GM19193 (cell line): ENCODE data around the gene PEX3.

Experiments
- POLR2A ChIP-seq: IDR thresholded peaks from 4 replicates; pipeline ENCODE4 v1.6.1; 2011; ENCODE audit not compliant: insufficient read depth, insufficient read length; ENCODE audit errors: extremely low read depth

Gene PEX3

DNA sequence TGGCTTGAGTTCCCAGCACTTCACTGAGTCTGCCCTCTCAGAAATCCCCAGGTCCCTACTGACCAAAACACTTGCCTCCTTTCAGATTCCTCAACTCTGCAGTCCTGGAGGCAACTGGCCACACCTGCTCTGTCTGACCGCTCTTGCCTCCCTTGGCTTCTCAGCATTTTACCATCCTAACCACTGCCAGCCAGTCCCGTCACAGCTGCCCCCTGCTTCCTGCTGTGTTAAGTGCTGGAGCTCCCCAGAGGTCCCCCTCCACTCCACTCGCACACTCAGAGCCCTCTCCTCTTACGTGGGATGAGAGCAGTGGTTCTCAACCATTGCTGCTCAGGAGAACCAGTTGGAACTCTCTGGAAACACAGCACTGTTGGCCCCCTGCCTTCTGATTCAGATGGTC lies 20.6 kb upstream of the PEX3 start:
- no peak for TF ChIP-seq POLR2A

GRCh38 chr6:143431226-143431625 lies 19.4 kb upstream of the PEX3 start:
- no peak for TF ChIP-seq POLR2A

DNA sequence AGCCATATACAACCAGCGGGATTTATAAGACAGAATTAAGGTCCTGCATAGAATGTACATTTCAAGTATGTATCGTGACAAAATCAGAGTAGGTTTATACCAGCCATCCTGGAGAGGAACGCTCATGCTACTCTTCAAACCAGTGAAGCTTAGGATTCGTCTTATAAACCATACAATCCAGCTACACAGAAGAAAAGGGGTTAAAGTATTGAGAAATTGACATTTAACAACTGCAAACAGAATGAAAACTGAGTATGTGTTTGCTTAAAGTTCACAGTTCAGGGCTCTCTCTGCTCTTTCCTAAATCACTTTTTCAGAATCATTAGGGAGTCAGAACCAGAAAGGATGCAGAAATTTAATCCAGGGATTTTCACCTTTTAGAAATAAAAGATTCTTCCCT lies 18.0 kb upstream of the PEX3 start:
- TF ChIP-seq POLR2A, result no peak

- no peak for TF ChIP-seq POLR2A
These were observed 9.6 kb upstream of the PEX3 start for GRCh38 chr6:143441010-143441409.

DNA sequence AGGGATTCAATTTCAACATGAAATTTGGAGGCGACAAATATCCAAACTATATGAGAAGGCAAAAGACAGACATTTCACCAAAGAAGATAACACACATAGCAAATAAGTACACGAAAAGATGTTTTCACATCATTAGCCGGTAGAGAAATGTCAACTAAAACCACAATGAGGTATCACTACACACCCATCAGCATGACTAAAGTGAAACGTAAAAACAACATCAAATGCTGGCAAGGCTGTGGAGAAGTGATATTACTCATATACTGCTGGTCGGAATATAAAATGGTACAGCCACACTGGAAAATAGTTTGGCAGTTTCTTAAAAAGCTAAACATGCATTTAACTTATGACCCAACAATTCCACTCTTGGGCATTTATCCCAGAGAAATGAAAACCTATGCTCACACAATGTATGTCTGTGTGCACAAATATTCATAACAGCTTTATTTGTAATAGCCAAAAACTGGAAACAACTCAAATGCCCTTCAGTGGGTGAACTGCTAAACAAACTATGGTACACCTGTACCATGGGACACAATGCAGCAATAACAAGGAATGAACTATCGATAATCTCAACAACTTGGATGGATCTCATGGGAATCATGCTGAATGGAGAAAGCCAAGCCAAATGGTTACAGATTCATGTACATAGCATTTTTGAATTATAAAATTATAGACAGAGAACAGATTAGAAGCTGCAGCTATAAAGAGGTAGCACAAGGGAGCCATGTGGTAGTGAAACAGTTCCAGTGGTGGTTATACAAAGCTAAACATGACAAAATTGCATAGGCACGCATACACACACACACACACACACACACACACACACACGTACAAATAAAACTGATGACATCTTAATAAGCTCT lies 8.7 kb upstream of the PEX3 start:
- TF ChIP-seq POLR2A, result no peak

DNA sequence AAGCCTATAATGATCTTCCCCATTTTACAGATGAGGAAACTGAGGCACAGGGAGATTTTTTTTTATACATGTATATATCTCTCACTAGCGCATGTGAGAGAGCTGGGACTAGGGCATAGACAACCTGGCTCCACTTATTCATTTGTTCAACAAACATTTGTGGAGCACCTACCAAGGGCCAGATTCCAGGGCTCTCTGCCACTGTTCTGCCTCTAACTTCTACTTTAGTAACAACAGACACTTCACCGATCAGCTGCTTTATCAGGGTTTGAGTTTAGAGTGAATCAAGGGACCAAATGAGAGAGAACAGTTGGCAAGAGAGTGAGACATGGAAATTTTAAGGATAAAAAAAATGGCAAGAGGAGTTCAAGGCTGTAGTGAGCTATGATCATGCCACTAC lies 7.5 kb upstream of the PEX3 start:
- TF ChIP-seq POLR2A, result no peak

DNA sequence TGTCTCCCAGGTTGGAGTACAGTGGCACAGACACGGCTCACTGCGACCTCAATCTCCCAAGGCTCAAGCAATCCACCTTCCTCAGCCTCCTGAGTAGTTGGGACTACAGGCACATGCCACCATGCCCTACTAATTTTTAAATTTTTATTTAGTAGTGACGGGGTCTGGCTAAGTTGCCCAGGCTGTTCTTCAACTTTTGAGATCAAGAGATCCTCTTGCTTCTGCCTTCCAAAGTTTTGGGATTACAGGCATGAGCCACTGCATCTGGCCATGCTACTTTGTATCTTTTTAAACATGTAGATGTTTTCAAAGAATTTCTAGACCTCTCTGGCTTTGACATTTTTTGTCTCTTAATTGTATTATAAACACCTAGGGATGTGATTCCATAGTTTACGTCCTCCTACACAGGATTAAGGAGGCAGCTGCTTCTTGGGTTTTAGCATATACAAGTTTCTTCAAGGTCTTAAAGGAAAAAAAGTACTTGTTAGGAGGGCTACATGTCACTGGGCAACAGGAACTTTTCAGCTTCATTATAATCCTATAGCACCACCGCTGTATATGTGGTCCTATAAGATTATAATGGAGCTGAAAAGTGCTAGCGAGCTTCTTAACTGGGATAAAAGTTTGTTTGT lies 1.4 kb upstream of the PEX3 start:
- no peak for TF ChIP-seq POLR2A

DNA sequence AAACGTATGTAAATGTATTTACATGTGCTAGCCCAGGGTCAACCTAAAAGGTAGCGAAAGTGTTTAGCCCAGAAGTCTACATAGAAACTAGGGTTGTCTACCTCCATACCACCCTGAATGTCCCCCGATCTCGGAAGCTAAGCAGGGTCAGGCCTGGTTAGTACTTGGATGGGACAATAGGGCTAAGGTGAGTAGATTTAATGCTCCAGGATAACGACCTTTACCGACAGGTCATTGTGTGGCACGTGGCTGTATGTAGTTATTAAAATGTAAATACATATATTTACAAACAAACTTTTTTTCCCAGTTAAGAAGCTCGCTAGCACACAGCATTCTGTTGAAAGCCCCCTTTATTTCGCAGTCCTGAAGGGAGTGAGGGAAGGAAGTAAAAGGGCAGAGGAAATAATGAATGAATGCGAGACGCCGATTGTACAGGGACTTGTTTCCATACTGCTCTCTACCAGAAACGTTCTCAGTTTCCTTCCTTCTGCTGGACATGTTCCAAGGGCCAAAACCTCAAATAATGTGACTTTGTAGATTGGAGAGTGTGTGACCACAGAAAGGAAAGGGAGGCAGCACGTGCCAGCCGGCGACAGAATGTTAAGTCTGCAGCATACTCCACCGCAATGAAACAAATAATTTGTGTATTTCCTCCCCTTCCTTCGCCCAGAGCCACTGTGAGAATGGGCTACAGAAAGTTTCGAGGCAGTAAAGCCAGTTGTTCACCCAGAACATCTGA lies 722 bp upstream of the PEX3 start:
- TF ChIP-seq POLR2A, result no peak

DNA sequence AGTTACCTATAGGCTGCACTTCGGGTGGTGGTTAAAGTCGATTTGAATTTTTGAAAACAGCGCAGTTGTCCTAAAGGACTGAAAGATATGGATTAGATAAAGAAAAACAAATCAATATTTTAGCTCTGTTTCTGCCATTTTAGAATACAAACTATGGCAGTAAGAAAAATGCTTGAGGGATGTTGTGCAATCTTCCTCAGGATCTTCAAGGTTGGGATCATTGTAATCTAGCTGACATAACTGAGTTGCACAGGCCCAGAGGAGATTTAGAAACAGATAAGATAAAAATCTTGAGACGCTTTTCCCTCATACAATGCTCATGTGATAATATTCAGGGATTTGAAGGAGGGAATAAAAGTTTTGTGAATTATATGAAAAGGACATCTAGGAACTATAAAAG lies 926 bp downstream of the PEX3 start:
- no peak for TF ChIP-seq POLR2A

DNA sequence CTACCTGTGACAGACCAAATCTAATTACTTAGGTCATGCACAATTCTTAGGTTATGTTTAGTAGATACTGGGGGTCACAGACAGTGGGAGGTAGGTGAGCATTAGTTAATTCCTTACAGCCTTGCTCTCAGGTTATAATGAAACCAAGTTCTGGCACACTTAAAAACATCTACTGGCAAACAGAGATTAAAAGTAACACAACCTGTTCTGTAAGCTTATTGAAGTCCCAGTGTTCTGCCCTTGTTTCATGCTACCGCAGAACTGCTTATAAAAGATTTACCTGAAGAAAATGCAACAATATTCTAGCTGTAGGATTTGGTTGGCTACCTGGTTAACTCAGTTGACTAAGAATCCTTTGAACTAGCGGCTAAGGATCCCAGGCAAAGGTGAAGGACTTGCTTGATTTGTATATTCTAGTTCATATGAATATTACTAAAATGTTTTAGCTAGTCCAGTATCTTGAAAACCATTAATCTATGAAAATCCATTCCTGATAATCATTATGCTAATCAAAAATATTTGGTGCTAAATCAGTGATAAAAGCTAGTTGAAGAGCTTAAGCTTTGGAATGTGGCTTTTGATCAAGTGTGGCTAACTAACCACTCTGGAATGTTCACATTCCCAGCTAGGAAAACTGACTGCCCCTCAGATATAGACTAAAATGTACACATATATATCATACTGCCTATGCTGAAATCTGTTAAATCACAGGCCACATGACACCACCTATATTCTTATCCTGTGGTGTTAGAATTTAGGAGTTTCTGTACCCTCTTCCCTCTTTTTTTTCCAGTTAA lies 7.2 kb downstream of the PEX3 start:
- TF ChIP-seq POLR2A, result no peak

DNA sequence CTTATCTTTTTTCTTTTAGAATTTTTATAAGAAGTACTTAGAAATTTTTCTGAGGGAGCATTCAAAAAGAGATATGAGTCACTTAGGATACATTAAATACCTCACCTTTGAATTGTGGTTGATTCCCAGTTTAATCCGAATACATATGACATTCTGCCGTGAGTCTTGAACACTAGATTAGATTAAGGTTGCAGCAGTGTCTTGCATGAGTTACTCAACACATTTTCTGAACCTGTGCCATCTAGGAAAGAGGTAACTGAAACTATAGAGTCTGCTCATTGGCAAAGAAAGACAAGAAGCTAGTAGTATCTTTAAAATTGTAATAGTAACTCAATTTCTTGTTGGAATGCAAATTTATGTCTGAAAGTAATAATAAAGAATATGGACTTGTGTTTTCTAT lies 14.9 kb downstream of the PEX3 start:
- no peak for TF ChIP-seq POLR2A

DNA sequence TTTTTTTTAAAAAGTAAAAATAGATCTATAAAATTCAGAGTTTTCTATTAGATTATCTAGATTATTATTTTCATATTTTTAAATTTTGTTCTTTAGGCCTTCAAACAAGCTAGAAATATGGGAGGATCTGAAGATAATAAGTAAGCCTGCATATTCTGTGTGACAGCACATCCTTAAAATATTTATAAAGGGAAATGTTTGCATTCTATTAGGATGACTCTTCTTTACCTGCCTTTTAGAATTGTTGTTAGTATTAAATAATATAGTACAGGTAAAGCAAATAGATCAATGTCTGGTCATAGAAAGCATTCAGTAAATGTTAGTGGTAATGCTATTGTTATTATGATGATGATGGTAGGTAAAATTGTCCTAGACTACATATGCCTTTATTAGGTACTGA lies 17.4 kb downstream of the PEX3 start:
- no peak for TF ChIP-seq POLR2A

- TF ChIP-seq POLR2A, result no peak
These were observed 21.2 kb downstream of the PEX3 start for GRCh38 chr6:143471822-143472221.

GRCh38 chr6:143476545-143476944 lies 25.9 kb downstream of the PEX3 start:
- TF ChIP-seq POLR2A, result no peak
